Measurements from ENCODE around the gene HNRNPLL. TPM values are rescaled to one million over a fixed set of nuclear protein-coding genes. Genes with fewer than 3 reads are reported as not detected.

HNRNPLL gene
- 10 to 100 TPM; 17.8 to 22.4 (median 19.6) TPM for total RNA-seq
- 10 to 100 TPM in 1 of 3 donors, 1 to 10 TPM in 2; 6.4 to 14.6 (median 6.7) TPM for polyA plus RNA-seq
- long read RNA-seq, donor 1, full-length matches to known transcripts, result 17 of 20 reads
- long read RNA-seq, donor 1, partial matches to known transcripts, result 1 of 20 reads
- long read RNA-seq, donor 1, other reads (novel, unspliced or antisense), result 2 of 20 reads
- long read RNA-seq, donor 2, full-length matches to known transcripts, result 32 of 43 reads
- long read RNA-seq, donor 2, partial matches to known transcripts, result 2 of 43 reads
- long read RNA-seq, donor 2, other reads (novel, unspliced or antisense), result 9 of 43 reads

GRCh38 chr2:38602732-38603401, at the start of gene HNRNPLL:
Gene HNRNPLL, minus strand, starts transcription at chr2:38602928. Its CDS starts 302 bp downstream, at chr2:38602626.
- no peaks in the 10 kb centered on the region for H3K27me3 ChIP-seq (ENCODE audit: insufficient read depth in 3 of 3, low read length in 2 of 3)
- H3K4me3 ChIP-seq, result peak within 1 kb of the TSS; percentile 80
- ATAC-seq (peak; percentile 93 to 96 (median 94)), DNase-seq (peak; percentile 99)
- H3K9me3 ChIP-seq, result no peaks in the 10 kb centered on the region
- WGBS, 3 donors, result 0 to 1% (median 0%) methylated on average over 44 to 75 of the region's 75 CpGs
- H3K36me3 ChIP-seq (ENCODE audit: insufficient read depth in 1 of 2, low read depth in 1 of 2), result no peaks in the 10 kb centered on the region
- peak within 1 kb of the TSS; percentile 97 for H3K27ac ChIP-seq
- H3K4me1 ChIP-seq, result peaks cover 38% of the 10 kb centered on the region
- TF ChIP-seq, protein P1, sequence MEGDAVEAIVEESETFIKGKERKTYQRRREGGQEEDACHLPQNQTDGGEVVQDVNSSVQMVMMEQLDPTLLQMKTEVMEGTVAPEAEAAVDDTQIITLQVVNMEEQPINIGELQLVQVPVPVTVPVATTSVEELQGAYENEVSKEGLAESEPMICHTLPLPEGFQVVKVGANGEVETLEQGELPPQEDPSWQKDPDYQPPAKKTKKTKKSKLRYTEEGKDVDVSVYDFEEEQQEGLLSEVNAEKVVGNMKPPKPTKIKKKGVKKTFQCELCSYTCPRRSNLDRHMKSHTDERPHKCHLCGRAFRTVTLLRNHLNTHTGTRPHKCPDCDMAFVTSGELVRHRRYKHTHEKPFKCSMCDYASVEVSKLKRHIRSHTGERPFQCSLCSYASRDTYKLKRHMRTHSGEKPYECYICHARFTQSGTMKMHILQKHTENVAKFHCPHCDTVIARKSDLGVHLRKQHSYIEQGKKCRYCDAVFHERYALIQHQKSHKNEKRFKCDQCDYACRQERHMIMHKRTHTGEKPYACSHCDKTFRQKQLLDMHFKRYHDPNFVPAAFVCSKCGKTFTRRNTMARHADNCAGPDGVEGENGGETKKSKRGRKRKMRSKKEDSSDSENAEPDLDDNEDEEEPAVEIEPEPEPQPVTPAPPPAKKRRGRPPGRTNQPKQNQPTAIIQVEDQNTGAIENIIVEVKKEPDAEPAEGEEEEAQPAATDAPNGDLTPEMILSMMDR (IDR thresholded peaks at IDR 0.05), result no peak
- intact Hi-C loops (cut with DNase I), result loop anchor here (1.0 to 5.0 kb wide), 3 partner anchors 64 to 148 kb away; partner anchors contain the start of genes GALM (in 2 of the 2) and SRSF7 (in 1 of the 2)

GRCh38 chr2:38650717-38651116, 48.0 kb upstream of the HNRNPLL start:
- no peaks in the 10 kb centered on the region for H3K27me3 ChIP-seq (ENCODE audit: insufficient read depth in 3 of 3, low read length in 2 of 3)
- H3K4me1 ChIP-seq, result no peaks in the 10 kb centered on the region
- no peaks in the 10 kb centered on the region for H3K9me3 ChIP-seq
- no peaks in the 10 kb centered on the region for H3K36me3 ChIP-seq (ENCODE audit: insufficient read depth in 1 of 2, low read depth in 1 of 2)
- intact Hi-C loops (cut with DNase I), result no loop called here
- H3K4me3 ChIP-seq, result no peak overlapping the region
- 22 to 63% (median 31%) methylated on average over 2 of the region's 2 CpGs for WGBS, 3 donors
- peak in 2 of 4 donors; percentile 24 to 71 for ATAC-seq
- no peak overlapping the region for H3K27ac ChIP-seq
- no peak for DNase-seq
- TF ChIP-seq, protein P1 (IDR thresholded peaks at IDR 0.05), result no peak

DNA sequence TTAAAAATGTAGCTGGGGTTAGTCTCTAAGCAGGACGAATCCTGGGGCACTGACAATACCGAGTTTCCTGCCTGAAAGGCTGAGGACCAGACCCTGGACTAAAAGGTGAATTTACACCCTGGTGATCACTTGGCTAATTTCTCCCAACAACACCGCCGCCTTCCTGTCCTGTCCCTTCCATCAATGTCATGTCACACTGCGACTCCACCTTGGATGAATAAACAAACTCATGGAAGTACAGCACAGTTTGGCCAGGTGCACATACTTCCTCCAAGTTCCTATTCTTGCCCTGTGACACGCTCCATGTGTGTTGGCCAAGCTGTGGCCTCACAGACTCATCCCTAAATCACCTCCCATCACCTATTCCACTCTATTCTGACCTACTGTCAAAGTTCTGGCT, 47.3 kb upstream of the HNRNPLL start:
- 87 to 96% (median 91%) methylated on average over 6 of the region's 6 CpGs for WGBS, 3 donors

GRCh38 chr2:38649176-38649728, 46.5 kb upstream of the HNRNPLL start:
- Histone ChIP-seq H3K9me3 (no peaks in the 10 kb centered on the region), H3K4me1 (no peaks in the 10 kb centered on the region), H3K4me3 (no peak overlapping the region), H3K27me3 (ENCODE audit: insufficient read depth in 3 of 3, low read length in 2 of 3) (no peaks in the 10 kb centered on the region), H3K36me3 (ENCODE audit: insufficient read depth in 1 of 2, low read depth in 1 of 2) (no peaks in the 10 kb centered on the region), H3K27ac (no peak overlapping the region)
- TF ChIP-seq, protein P1 (IDR thresholded peaks at IDR 0.05), result no peak
- no peak for DNase-seq
- intact Hi-C loops (cut with DNase I), result no loop called here
- WGBS, 3 donors, result 91 to 96% (median 94%) methylated on average over 12 of the region's 12 CpGs
- no peak for ATAC-seq

More for the DNA sequence above, 47.3 kb upstream of the HNRNPLL start:
- Histone ChIP-seq H3K27me3 (ENCODE audit: insufficient read depth in 3 of 3, low read length in 2 of 3) (no peaks in the 10 kb centered on the region), H3K4me1 (no peaks in the 10 kb centered on the region), H3K9me3 (no peaks in the 10 kb centered on the region), H3K4me3 (no peak overlapping the region), H3K36me3 (ENCODE audit: insufficient read depth in 1 of 2, low read depth in 1 of 2) (no peaks in the 10 kb centered on the region), H3K27ac (no peak overlapping the region)
- TF ChIP-seq, protein P1 (IDR thresholded peaks at IDR 0.05), result no peak
- no peak for ATAC-seq
- DNase-seq, result no peak
- intact Hi-C loops (cut with DNase I), result no loop called here
